HepG2 (cell line): ENCODE data around the gene EPB41L2. TPM values are rescaled to one million over a fixed set of nuclear protein-coding genes. Genes with fewer than 3 reads are reported as not detected.

Source experiments
- AKAP8 ChIP-seq: sonication (generic); formaldehyde crosslinking; IDR thresholded peaks from 2 replicates; pipeline ENCODE4 v1.5.1; 2020; ENCODE audit warnings: mild to moderate bottlenecking, missing genetic modification reagents
- E2F1 ChIP-seq: sonication (generic); formaldehyde crosslinking; IDR thresholded peaks from 2 replicates; pipeline ENCODE4 v1.5.0; 2020; ENCODE audit warnings: missing genetic modification reagents
- EZH2 ChIP-seq: conservative IDR thresholded peaks from 2 replicates; pipeline ENCODE4 v1.6.1; 2012; ENCODE audit warnings: mild to moderate bottlenecking, low read depth, low read length, moderate library complexity
- GABPA ChIP-seq, 2 experiments: IDR thresholded peaks; 2 replicates each; pipeline ENCODE4 v1.6.1; 2011 to 2016; ENCODE audit warnings: low read depth in 2 of 2, low read length in 1 of 2, missing biosample characterization in 1 of 2, missing genetic modification characterization in 1 of 2
- HDAC1 ChIP-seq: sonication (generic); formaldehyde crosslinking; IDR thresholded peaks from 2 replicates; pipeline ENCODE4 v1.5.1; 2020; ENCODE audit warnings: mild to moderate bottlenecking, missing genetic modification reagents
- HDAC2 ChIP-seq: sonication (generic); formaldehyde crosslinking; IDR thresholded peaks from 2 replicates; pipeline ENCODE4 v1.4.0; 2020; ENCODE audit warnings: missing genetic modification reagents
- HNF1B ChIP-seq: sonication (generic); formaldehyde crosslinking; IDR thresholded peaks from 2 replicates; pipeline ENCODE4 v1.5.1; 2020; ENCODE audit warnings: mild to moderate bottlenecking, moderate library complexity, missing genetic modification reagents
- JUNB ChIP-seq: sonication (generic); formaldehyde crosslinking; IDR thresholded peaks from 2 replicates; pipeline ENCODE4 v1.8.0; 2022; ENCODE audit warnings: missing genetic modification reagents, mild to moderate bottlenecking, borderline replicate concordance
- KAT8 ChIP-seq: IDR thresholded peaks from 2 replicates; pipeline ENCODE4 v1.6.1; 2016; ENCODE audit warnings: missing genetic modification reagents, missing compliant biosample characterization
- RFX1 ChIP-seq: fragments of 450-650 bp; IDR thresholded peaks from 2 replicates; pipeline ENCODE4 v1.6.1; 2017
- STAT5B ChIP-seq: sonication (generic); formaldehyde crosslinking; IDR thresholded peaks from 2 replicates; pipeline ENCODE4 v1.4.0; 2020; ENCODE audit warnings: missing genetic modification reagents
- TAF15 ChIP-seq: fragments of 200-400 bp; formaldehyde crosslinking; IDR thresholded peaks from one replicate; pipeline ENCODE4 v1.6.1; 2018; ENCODE audit warnings: mild to moderate bottlenecking, low read depth, low read length; ENCODE audit not compliant: poor library complexity, severe bottlenecking
- TBX2 ChIP-seq: sonication (generic); formaldehyde crosslinking; IDR thresholded peaks from 2 replicates; pipeline ENCODE4 v1.5.0; 2020; ENCODE audit warnings: missing genetic modification reagents, mild to moderate bottlenecking, borderline replicate concordance
- ZMAT3 ChIP-seq: sonication (generic); formaldehyde crosslinking; conservative IDR thresholded peaks from 2 replicates; pipeline ENCODE4 v1.7.0; 2021; ENCODE audit warnings: missing genetic modification reagents
- ZNF136 ChIP-seq: sonication (generic); formaldehyde crosslinking; IDR thresholded peaks from 2 replicates; pipeline ENCODE4 v1.8.1; 2022; ENCODE audit warnings: low read depth, mild to moderate bottlenecking, moderate library complexity, missing genetic modification reagents
- ZNF451 ChIP-seq: sonication (generic); formaldehyde crosslinking; IDR thresholded peaks from 2 replicates; pipeline ENCODE4 v1.5.0; 2020; ENCODE audit warnings: mild to moderate bottlenecking, missing genetic modification reagents
- ZNF552 ChIP-seq: sonication (generic); formaldehyde crosslinking; IDR thresholded peaks from 2 replicates; pipeline ENCODE4 v1.9.0; 2022; ENCODE audit warnings: missing genetic modification reagents, mild to moderate bottlenecking, borderline replicate concordance
- ZNF644 ChIP-seq: IDR thresholded peaks from 2 replicates; pipeline ENCODE4 v1.6.1; 2016; ENCODE audit warnings: low read depth
- polyA plus RNA-seq, 8 experiments: library from polyadenylated mRNA; depleted of rRNA in 3 of 8; stranded (reverse) in 7 of 8; unstranded in 1 of 8; fragments of >200 nt; fragmentation: Illumina TruSeq in 4 of 8; extraction: Trizol in 4 of 8; gene quantifications; 2 replicates each; pipeline versions ENCODE4 v1.2.1 to v1.2.3, GENCODE V29; 2011 to 2016; ENCODE audit warnings: low read depth in 4 of 8, missing spikeins in 1 of 8, mixed read lengths in 1 of 8; ENCODE audit not compliant: insufficient read depth in 1 of 8
- total RNA-seq, 5 experiments: library from RNA; depleted of rRNA; stranded (reverse); fragments of >200 nt; fragmentation: Illumina TruSeq; extraction: Trizol; gene quantifications; 2 replicates each; pipeline ENCODE4 v1.2.3, GENCODE V29; 2016; ENCODE audit warnings: low read depth in 1 of 5
- TF ChIP-seq, protein P1 (sequence below): sonication (generic); formaldehyde crosslinking; IDR thresholded peaks from 2 replicates; pipeline ENCODE4 v1.4.0; 2020; ENCODE audit warnings: missing genetic modification reagents
- TF ChIP-seq, protein P2 (sequence below): sonication (generic); formaldehyde crosslinking; IDR thresholded peaks from 2 replicates; pipeline ENCODE4 v1.5.0; 2020; ENCODE audit warnings: missing genetic modification reagents
- TF ChIP-seq, protein P3 (sequence below): sonication (generic); formaldehyde crosslinking; IDR thresholded peaks from 2 replicates; pipeline ENCODE4 v1.4.0; 2020; ENCODE audit warnings: missing genetic modification reagents
- TF ChIP-seq, protein P4 (sequence below): sonication (generic); formaldehyde crosslinking; IDR thresholded peaks from 2 replicates; pipeline ENCODE4 v1.8.0; 2022; ENCODE audit warnings: low read depth, missing genetic modification reagents

The EPB41L2 gene
- total and polyA plus RNA-seq, 2 of the 13 experiments (the other 11 are each of a cell fraction or from before 2014, with no cell fraction given) = 41.7 to 56.4 TPM

DNA sequence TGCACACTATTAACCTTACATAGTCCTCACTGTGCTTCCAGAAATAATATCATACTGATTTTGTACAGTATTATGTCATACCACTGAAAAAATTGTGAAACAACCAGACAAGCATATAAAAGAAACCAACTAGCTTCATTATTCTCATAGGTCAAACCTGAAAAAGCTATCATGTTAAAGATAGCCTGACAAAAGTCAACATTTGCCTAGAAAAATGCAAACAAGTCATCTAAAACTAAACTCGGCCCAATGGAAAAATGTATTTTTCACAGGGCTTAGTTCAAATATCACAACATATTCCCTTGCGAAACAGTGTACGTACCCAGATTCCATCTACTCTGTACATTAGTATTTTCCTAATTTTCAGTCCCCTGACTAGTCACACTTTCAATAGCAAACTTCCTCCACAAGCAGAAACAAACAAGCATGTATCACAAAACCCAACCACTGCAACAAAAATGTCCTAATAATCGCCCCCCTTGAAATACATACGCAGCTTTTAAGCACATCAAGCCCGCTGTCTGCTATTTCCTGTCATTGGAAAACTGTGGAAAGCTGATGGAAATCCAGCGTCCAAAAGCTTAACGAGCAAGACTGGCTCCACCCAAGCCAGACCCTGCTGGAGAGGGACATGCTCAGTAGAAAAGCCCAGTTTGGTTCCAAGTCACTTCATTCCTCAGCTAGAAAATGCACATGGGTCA lies 93.1 kb downstream of the EPB41L2 start (continued):
- TF ChIP-seq, protein P1, sequence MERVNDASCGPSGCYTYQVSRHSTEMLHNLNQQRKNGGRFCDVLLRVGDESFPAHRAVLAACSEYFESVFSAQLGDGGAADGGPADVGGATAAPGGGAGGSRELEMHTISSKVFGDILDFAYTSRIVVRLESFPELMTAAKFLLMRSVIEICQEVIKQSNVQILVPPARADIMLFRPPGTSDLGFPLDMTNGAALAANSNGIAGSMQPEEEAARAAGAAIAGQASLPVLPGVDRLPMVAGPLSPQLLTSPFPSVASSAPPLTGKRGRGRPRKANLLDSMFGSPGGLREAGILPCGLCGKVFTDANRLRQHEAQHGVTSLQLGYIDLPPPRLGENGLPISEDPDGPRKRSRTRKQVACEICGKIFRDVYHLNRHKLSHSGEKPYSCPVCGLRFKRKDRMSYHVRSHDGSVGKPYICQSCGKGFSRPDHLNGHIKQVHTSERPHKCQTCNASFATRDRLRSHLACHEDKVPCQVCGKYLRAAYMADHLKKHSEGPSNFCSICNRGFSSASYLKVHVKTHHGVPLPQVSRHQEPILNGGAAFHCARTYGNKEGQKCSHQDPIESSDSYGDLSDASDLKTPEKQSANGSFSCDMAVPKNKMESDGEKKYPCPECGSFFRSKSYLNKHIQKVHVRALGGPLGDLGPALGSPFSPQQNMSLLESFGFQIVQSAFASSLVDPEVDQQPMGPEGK (CRISPR knock-in tag) = 0 out of 2 replicates have a peak, but pooled peaks have one; percentile 16
- TF ChIP-seq KAT8 (peak; percentile 68), AKAP8 (CRISPR knock-in tag) (no peak), HNF1B (CRISPR knock-in tag) (0 out of 2 replicates have a peak, but pooled peaks have one; percentile 37), ZNF552 (CRISPR knock-in tag) (no peak), ZNF136 (CRISPR knock-in tag) (0 out of 2 replicates have a peak, but pooled peaks have one; percentile 52), RFX1 (no peak), JUNB (CRISPR knock-in tag) (no peak), ZMAT3 (CRISPR knock-in tag) (no peak), HDAC1 (CRISPR knock-in tag) (0 out of 2 replicates have a peak, but pooled peaks have one; percentile 30), TAF15 (no peak), ZNF644 (CRISPR knock-in tag) (peak; percentile 60; the same call in 1 of the 2 replicates), ZNF451 (no peak), EZH2 (no peak), GABPA (IDR thresholded peaks at IDR 0.05; ENCODE audit: low read depth, low read length) (no peak), GABPA (CRISPR knock-in tag; IDR thresholded peaks at IDR 0.05; ENCODE audit: low read depth) (peak; percentile 19; the same call in 1 of the 2 replicates), STAT5B (CRISPR knock-in tag) (no peak), TBX2 (peak; percentile 61), E2F1 (CRISPR knock-in tag) (no peak), HDAC2 (peak; percentile 61; the same call in 1 of the 2 replicates)
- TF ChIP-seq, protein P2, sequence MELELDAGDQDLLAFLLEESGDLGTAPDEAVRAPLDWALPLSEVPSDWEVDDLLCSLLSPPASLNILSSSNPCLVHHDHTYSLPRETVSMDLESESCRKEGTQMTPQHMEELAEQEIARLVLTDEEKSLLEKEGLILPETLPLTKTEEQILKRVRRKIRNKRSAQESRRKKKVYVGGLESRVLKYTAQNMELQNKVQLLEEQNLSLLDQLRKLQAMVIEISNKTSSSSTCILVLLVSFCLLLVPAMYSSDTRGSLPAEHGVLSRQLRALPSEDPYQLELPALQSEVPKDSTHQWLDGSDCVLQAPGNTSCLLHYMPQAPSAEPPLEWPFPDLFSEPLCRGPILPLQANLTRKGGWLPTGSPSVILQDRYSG (CRISPR knock-in tag) = 0 out of 2 replicates have a peak, but pooled peaks have one; percentile 32
- TF ChIP-seq, protein P3, sequence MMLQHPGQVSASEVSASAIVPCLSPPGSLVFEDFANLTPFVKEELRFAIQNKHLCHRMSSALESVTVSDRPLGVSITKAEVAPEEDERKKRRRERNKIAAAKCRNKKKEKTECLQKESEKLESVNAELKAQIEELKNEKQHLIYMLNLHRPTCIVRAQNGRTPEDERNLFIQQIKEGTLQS (CRISPR knock-in tag) = no peak
- TF ChIP-seq, protein P4, sequence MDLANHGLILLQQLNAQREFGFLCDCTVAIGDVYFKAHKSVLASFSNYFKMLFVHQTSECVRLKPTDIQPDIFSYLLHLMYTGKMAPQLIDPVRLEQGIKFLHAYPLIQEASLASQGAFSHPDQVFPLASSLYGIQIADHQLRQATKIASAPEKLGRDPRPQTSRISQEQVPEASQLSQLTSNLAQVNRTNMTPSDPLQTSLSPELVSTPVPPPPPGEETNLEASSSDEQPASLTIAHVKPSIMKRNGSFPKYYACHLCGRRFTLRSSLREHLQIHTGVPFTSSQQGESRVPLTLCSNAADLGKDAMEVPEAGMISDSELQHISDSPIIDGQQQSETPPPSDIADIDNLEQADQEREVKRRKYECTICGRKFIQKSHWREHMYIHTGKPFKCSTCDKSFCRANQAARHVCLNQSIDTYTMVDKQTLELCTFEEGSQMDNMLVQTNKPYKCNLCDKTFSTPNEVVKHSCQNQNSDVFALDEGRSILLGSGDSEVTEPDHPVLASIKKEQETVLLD (CRISPR knock-in tag) = no peak
